Loucy (cell line): ENCODE data around the gene ADM2.

Source experiments
- H2AFZ ChIP-seq: fragments of 200-600 bp; sonication (generic); 2 replicates; pipeline ENCODE4 v1.6.0; 2016; ENCODE audit warnings: antibody characterized with exemption, mild to moderate bottlenecking, low read length, moderate library complexity
- H3F3A ChIP-seq: fragments of 200-600 bp; 2 replicates; pipeline ENCODE4 v1.6.0; 2016; ENCODE audit warnings: antibody characterized with exemption, low read depth, mild to moderate bottlenecking
- H3K27me3 ChIP-seq: fragments of 200-600 bp; sonication (generic); 2 replicates; pipeline ENCODE4 v1.6.1; 2014; ENCODE audit warnings: low read length, mild to moderate bottlenecking; ENCODE audit not compliant: insufficient read depth, poor library complexity, severe bottlenecking
- H3K36me3 ChIP-seq: fragments of 200-600 bp; sonication (generic); 2 replicates; pipeline ENCODE4 v1.6.1; 2016; ENCODE audit warnings: low read length; ENCODE audit not compliant: insufficient read depth
- H3K4me1 ChIP-seq: fragments of 200-600 bp; sonication (generic); 2 replicates; pipeline ENCODE4 v1.5.1; 2014; ENCODE audit warnings: low read length, mild to moderate bottlenecking; ENCODE audit not compliant: insufficient read depth, poor library complexity, severe bottlenecking
- H3K4me2 ChIP-seq: fragments of 200-600 bp; sonication (generic); 2 replicates; pipeline ENCODE4 v1.6.0; 2014; ENCODE audit warnings: antibody characterized with exemption, low read length, low read depth, mild to moderate bottlenecking; ENCODE audit not compliant: poor library complexity, severe bottlenecking
- H3K4me3 ChIP-seq: fragments of 200-600 bp; sonication (generic); 2 replicates; pipeline ENCODE4 v1.5.1; 2014; ENCODE audit warnings: low read length, mild to moderate bottlenecking, mixed read lengths; ENCODE audit not compliant: poor library complexity, severe bottlenecking
- H3K79me2 ChIP-seq: fragments of 200-600 bp; sonication (generic); 2 replicates; pipeline ENCODE4 v1.6.1; 2014; ENCODE audit warnings: low read length; ENCODE audit not compliant: insufficient read depth
- H3K9ac ChIP-seq: fragments of 200-600 bp; sonication (generic); 2 replicates; pipeline ENCODE4 v1.6.0; 2014; ENCODE audit warnings: mild to moderate bottlenecking, low read depth, low read length, moderate library complexity; ENCODE audit not compliant: poor library complexity, severe bottlenecking
- H3K9me2 ChIP-seq: fragments of 200-600 bp; sonication (generic); replicated peaks from 2 replicates; pipeline ENCODE4 v1.6.1; 2016; ENCODE audit warnings: low read depth, low read length, mixed read lengths
- H3K9me3 ChIP-seq: fragments of 200-600 bp; sonication (generic); 2 replicates; pipeline ENCODE4 v1.6.1; 2014; ENCODE audit warnings: mild to moderate bottlenecking, antibody characterized with exemption, low read length, low read depth; ENCODE audit not compliant: insufficient read depth
- H4K20me1 ChIP-seq: fragments of 200-600 bp; sonication (generic); 2 replicates; pipeline ENCODE4 v1.6.0; 2014; ENCODE audit warnings: antibody characterized with exemption, low read length, mild to moderate bottlenecking; ENCODE audit not compliant: insufficient read depth, poor library complexity, severe bottlenecking
- EZH2phosphoT487 ChIP-seq: fragments of 200-600 bp; IDR thresholded peaks from 2 replicates; pipeline ENCODE4 v1.6.1; 2018; ENCODE audit warnings: antibody characterized with exemption, mild to moderate bottlenecking, moderate library complexity, borderline replicate concordance
- TF ChIP-seq, protein P1 (sequence below): fragments of 200-600 bp; sonication (generic); conservative IDR thresholded peaks from 2 replicates; pipeline ENCODE4 v1.5.1; 2014; ENCODE audit warnings: mild to moderate bottlenecking, antibody characterized with exemption, low read length

Gene ADM2

DNA sequence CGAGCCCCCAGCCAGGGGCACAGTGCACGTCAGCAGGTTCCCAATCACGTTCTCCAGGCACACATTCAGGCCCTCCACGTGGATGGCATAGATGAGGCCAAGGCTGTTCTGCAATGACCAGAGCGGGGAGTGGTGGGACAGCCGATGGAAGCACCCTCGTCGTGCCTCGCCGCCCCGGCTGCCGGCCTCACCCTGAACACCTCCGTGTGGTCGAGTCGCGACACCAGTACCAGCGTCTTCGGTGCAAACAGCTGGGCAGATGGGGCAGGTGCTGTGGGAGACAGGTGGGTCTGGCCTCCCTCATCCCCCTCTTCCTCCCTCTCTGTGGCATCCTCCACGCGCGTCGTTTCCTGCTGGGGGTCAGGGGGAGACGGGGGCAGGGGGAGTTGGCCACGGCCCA lies 14.0 kb upstream of the ADM2 start:
- TF ChIP-seq EZH2phosphoT487: no peak
- TF ChIP-seq, protein P1, sequence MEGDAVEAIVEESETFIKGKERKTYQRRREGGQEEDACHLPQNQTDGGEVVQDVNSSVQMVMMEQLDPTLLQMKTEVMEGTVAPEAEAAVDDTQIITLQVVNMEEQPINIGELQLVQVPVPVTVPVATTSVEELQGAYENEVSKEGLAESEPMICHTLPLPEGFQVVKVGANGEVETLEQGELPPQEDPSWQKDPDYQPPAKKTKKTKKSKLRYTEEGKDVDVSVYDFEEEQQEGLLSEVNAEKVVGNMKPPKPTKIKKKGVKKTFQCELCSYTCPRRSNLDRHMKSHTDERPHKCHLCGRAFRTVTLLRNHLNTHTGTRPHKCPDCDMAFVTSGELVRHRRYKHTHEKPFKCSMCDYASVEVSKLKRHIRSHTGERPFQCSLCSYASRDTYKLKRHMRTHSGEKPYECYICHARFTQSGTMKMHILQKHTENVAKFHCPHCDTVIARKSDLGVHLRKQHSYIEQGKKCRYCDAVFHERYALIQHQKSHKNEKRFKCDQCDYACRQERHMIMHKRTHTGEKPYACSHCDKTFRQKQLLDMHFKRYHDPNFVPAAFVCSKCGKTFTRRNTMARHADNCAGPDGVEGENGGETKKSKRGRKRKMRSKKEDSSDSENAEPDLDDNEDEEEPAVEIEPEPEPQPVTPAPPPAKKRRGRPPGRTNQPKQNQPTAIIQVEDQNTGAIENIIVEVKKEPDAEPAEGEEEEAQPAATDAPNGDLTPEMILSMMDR: no peak
- no peak overlapping the region for H3K4me2 ChIP-seq
- no peak overlapping the region for H2AFZ ChIP-seq
- no peak overlapping the region for H3K9ac ChIP-seq
- H3K27me3 ChIP-seq: no peaks in the 10 kb centered on the region
- H4K20me1 ChIP-seq: peaks cover 22% of the 10 kb centered on the region
- peaks cover 49% of the 10 kb centered on the region for H3K4me1 ChIP-seq
- H3K9me3 ChIP-seq: no peaks in the 10 kb centered on the region
- no peaks in the 10 kb centered on the region for H3K9me2 ChIP-seq
- peaks cover 51% of the 10 kb centered on the region; the same call in 1 of the 2 replicates for H3K36me3 ChIP-seq
- peaks cover 10% of the 10 kb centered on the region; the same call in 1 of the 2 replicates for H3F3A ChIP-seq
- peaks cover 71% of the 10 kb centered on the region for H3K79me2 ChIP-seq
- H3K4me3 ChIP-seq: no peak overlapping the region

DNA sequence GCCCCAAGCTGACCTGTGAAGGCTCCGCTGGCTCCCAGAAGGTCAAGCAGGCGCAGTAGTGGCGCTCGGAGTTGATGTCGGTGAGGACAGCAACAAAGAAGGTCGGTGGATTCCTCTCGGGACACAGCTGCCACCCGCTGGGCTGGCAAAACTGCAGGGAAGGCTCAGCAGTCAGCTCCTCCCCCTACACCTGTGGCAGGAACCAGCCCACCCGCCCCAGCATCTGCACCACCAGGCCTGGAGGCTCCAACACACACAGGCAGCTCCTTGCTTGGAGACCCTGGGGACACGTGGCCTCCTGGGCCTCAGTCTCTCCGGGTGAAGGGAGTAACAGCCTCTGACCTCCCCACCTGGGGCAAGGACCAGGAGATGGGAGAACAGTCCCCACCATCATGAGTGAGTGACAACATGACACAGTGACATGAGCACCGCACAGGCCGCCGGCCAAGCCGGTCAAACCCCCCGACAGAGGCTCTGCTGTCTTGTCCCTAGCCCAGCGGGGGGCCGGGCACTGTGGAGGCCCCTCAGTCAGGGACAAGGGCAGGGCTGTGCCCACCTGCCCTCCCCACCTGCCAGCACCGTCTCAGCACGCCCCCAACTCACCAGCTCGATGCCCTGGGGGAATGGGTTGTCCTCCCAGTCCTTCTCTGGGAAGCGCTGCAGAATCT lies 13.4 kb upstream of the ADM2 start:
- TF ChIP-seq, protein P1: no peak
- no peak for TF ChIP-seq EZH2phosphoT487
- no peaks in the 10 kb centered on the region for H3K27me3 ChIP-seq
- no peaks in the 10 kb centered on the region for H3K9me3 ChIP-seq
- no peaks in the 10 kb centered on the region for H3K9me2 ChIP-seq
- peak overlapping the region; percentile 72 for H3K4me3 ChIP-seq
- H3K36me3 ChIP-seq: peaks cover 46% of the 10 kb centered on the region; the same call in 1 of the 2 replicates
- peaks cover 76% of the 10 kb centered on the region for H3K79me2 ChIP-seq
- H2AFZ ChIP-seq: no peak overlapping the region
- H3F3A ChIP-seq: peaks cover 10% of the 10 kb centered on the region; the same call in 1 of the 2 replicates
- H3K4me2 ChIP-seq: peak overlapping the region; percentile 94
- H4K20me1 ChIP-seq: peaks cover 26% of the 10 kb centered on the region
- peaks cover 54% of the 10 kb centered on the region for H3K4me1 ChIP-seq
- peak overlapping the region; percentile 88 for H3K9ac ChIP-seq

DNA sequence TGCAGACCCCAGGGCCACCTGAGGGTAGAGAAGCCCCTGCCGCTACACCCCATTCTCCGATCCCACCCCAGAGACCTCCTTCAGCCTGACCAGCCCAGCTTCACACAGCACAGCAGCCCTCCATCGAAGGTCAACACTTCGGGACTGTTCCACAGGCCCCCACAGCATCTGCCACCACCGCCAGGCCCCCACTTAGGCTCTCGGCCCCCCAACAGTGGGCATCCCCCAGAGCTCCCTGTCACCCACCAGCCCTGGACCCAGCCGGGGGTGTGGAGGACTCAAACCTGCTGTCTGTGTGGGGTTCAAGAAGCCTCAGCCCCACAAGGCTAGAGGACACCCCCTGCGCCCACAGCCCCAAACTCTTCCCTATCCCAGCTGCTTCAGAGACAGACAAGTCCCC lies 12.7 kb upstream of the ADM2 start:
- Histone ChIP-seq H3K4me1 (peaks cover 61% of the 10 kb centered on the region), H3K27me3 (no peaks in the 10 kb centered on the region), H3K9me2 (no peaks in the 10 kb centered on the region), H3K4me3 (peak overlapping the region; percentile 72), H2AFZ (no peak overlapping the region), H3K4me2 (peak overlapping the region; percentile 94), H3K36me3 (peaks cover 38% of the 10 kb centered on the region; the same call in 1 of the 2 replicates), H3K79me2 (peaks cover 79% of the 10 kb centered on the region), H3K9ac (peak overlapping the region; percentile 88), H3K9me3 (no peaks in the 10 kb centered on the region), H4K20me1 (peaks cover 31% of the 10 kb centered on the region), H3F3A (peaks cover 10% of the 10 kb centered on the region; the same call in 1 of the 2 replicates)
- TF ChIP-seq, protein P1: no peak
- TF ChIP-seq EZH2phosphoT487: no peak
